ENCODE measurements around the gene RNU5D-1. TPM values are rescaled to one million over a fixed set of nuclear protein-coding genes. Genes with fewer than 3 reads are reported as not detected.

The RNU5D-1 gene
- total and polyA plus RNA-seq, 10 of the 15 experiments (the other 5 are each of a cell fraction or from before 2014, with no cell fraction given), result not detected

- TF ChIP-seq RELB (IDR thresholded peaks at IDR 0.05; ENCODE audit: low read depth) (peak; percentile 97), HSF1 (IDR thresholded peaks at IDR 0.05; ENCODE audit: low read depth, low read length) (peak; percentile 43; the same call in 1 of the 2 replicates), MTA2 (IDR thresholded peaks at IDR 0.05; ENCODE audit: low read depth) (peak; percentile 52; the same call in 1 of the 2 replicates), NBN (IDR thresholded peaks at IDR 0.05) (peak; percentile 100), TBL1XR1 (IDR thresholded peaks at IDR 0.05; ENCODE audit: low read depth, low read length) (peak; percentile 39; the same call in 1 of the 2 replicates), SIN3A (IDR thresholded peaks at IDR 0.05; ENCODE audit: low read depth, low read length) (no peak), MXI1 (IDR thresholded peaks at IDR 0.05; ENCODE audit: low read depth, low read length) (peak; percentile 41), CBX3 (IDR thresholded peaks at IDR 0.05; ENCODE audit: borderline replicate concordance, low read depth) (no peak), IRF5 (IDR thresholded peaks at IDR 0.05; ENCODE audit: borderline replicate concordance) (no peak), POLR2AphosphoS5 (IDR thresholded peaks at IDR 0.05; ENCODE audit: low read length) (peak; percentile 100), ATF2 (IDR thresholded peaks at IDR 0.05; ENCODE audit: low read length) (peak; percentile 99), BCL11A (IDR thresholded peaks at IDR 0.05; ENCODE audit: low read depth, low read length) (peak; percentile 74)
Measured at GRCh38 chr1:44730741-44731512, at the start of gene RNU5D-1 (continued).
